Panc1 (cell line): ENCODE measurements around the gene DNM3.

Experiments used
- CTCF ChIP-seq: fragments of 450-650 bp; IDR thresholded peaks from 2 replicates; pipeline ENCODE4 v1.5.1; 2017; ENCODE audit warnings: mild to moderate bottlenecking
- POLR2AphosphoS5 ChIP-seq: IDR thresholded peaks from 2 replicates; pipeline ENCODE4 v1.6.1; 2012; ENCODE audit warnings: mild to moderate bottlenecking, low read depth, low read length, moderate library complexity
- REST ChIP-seq, 2 experiments: IDR thresholded peaks; 2 replicates each; pipeline ENCODE4 v1.6.1; 2011 to 2012; ENCODE audit warnings: low read depth in 2 of 2, control low read depth in 1 of 2, low read length in 1 of 2, mild to moderate bottlenecking in 1 of 2, moderate library complexity in 1 of 2; ENCODE audit not compliant: insufficient read depth in 1 of 2
- TCF7L2 ChIP-seq: IDR thresholded peaks from 2 replicates; pipeline ENCODE4 v1.6.1; 2011; ENCODE audit warnings: mild to moderate bottlenecking, low read depth, low read length, inconsistent platforms

- TF ChIP-seq CTCF (no peak), REST (IDR thresholded peaks at IDR 0.05; ENCODE audit: insufficient read depth in 1 of 2, low read depth in 2 of 2, low read length in 1 of 2) (no peak), POLR2AphosphoS5 (no peak), TCF7L2 (no peak)
Measured at GRCh38 chr1:172275478-172275877, 434.2 kb downstream of the DNM3 start.
